Measurements from ENCODE around the gene INSL3. TPM values are rescaled to one million over a fixed set of nuclear protein-coding genes. Genes with fewer than 3 reads are reported as not detected.
A peak's percentile ranks its signal among the peaks of the same experiment; 100 is the strongest.

Gene INSL3
- total RNA-seq, 1 donor from 2014 or later = 0.36 TPM

DNA sequence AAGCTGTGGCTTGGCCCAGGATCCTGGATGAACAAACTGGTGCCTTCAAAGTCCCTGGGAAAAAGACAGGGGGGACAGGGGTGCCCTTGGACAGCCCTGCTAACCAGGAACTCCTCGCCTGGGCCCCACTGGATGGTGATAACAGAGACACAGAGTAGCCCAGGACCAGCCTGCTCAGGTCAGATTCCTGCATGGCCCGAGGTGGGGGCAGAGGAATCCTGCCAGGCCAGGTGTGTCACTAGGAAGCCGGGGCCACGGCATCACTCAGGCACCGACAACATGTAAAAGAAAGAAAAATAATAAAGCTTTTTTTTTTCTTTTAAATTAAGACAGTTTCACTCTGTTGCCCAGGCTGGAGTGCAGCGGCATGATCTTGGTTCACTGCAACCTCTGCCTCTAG lies 32.7 kb upstream of the INSL3 start:
- DNase-seq (ENCODE audit: low spot score) = no peak
- H3K27me3 Mint-ChIP-seq (ENCODE audit: unreplicated experiment) = peaks cover 2% of the 10 kb centered on the region

DNA sequence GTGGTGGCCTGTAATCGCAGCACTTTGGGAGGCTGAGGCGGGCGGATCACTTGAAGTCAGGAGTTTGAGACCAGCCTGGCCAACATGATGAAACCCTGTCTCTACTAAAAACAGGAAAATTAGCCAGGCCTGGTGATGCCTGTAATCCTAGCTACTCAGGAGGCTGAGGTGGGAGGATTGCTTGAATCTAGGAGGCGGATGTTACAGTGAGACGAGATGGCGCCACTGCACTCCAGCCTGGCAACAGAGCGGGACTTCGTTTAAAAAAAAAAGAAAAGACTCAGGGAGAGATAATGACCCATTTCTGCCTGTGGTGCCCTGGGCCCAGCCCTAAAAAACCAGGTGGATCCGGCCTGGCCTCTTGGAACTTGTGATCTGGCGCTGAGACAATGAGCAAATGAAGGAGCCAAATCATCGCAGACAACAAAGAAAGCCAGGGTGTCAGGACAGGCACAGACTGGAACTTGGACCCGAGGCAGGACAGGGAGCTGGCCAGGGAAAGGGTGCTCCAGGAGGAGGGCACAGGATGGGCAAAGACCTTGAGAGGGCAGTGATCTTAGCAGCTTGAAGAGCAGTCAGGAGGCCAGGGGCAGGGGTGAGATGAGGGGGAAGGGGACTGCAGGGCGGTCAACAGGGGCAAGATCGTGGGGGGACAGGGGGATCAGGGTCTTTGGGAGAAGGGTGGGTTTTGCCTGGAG lies 27.4 kb upstream of the INSL3 start:
- no peaks in the 10 kb centered on the region for H3K9me3 Mint-ChIP-seq (ENCODE audit: unreplicated experiment)
- TF ChIP-seq, protein P1, sequence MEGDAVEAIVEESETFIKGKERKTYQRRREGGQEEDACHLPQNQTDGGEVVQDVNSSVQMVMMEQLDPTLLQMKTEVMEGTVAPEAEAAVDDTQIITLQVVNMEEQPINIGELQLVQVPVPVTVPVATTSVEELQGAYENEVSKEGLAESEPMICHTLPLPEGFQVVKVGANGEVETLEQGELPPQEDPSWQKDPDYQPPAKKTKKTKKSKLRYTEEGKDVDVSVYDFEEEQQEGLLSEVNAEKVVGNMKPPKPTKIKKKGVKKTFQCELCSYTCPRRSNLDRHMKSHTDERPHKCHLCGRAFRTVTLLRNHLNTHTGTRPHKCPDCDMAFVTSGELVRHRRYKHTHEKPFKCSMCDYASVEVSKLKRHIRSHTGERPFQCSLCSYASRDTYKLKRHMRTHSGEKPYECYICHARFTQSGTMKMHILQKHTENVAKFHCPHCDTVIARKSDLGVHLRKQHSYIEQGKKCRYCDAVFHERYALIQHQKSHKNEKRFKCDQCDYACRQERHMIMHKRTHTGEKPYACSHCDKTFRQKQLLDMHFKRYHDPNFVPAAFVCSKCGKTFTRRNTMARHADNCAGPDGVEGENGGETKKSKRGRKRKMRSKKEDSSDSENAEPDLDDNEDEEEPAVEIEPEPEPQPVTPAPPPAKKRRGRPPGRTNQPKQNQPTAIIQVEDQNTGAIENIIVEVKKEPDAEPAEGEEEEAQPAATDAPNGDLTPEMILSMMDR (IDR thresholded peaks at IDR 0.05; ENCODE audit: unreplicated experiment) = no peak
- H3K27me3 Mint-ChIP-seq (ENCODE audit: unreplicated experiment) = peaks cover 5% of the 10 kb centered on the region
- H3K36me3 Mint-ChIP-seq (ENCODE audit: low read depth, unreplicated experiment) = no peaks in the 10 kb centered on the region
- peaks cover 8% of the 10 kb centered on the region for H3K4me1 Mint-ChIP-seq (ENCODE audit: unreplicated experiment)
- no peak overlapping the region for H3K4me3 Mint-ChIP-seq (ENCODE audit: unreplicated experiment)
- H3K27ac Mint-ChIP-seq (ENCODE audit: unreplicated experiment) = peak overlapping the region; percentile 81
- no peak for DNase-seq (ENCODE audit: low spot score)

More for the DNA sequence above, 32.7 kb upstream of the INSL3 start:
- Mint-ChIP-seq H3K4me3 (ENCODE audit: unreplicated experiment) (no peak overlapping the region), H3K36me3 (ENCODE audit: low read depth, unreplicated experiment) (no peaks in the 10 kb centered on the region), H3K4me1 (ENCODE audit: unreplicated experiment) (peaks cover 8% of the 10 kb centered on the region), H3K27ac (ENCODE audit: unreplicated experiment) (no peak overlapping the region), H3K9me3 (ENCODE audit: unreplicated experiment) (no peaks in the 10 kb centered on the region)
- TF ChIP-seq, protein P1 (IDR thresholded peaks at IDR 0.05; ENCODE audit: unreplicated experiment) = no peak

DNA sequence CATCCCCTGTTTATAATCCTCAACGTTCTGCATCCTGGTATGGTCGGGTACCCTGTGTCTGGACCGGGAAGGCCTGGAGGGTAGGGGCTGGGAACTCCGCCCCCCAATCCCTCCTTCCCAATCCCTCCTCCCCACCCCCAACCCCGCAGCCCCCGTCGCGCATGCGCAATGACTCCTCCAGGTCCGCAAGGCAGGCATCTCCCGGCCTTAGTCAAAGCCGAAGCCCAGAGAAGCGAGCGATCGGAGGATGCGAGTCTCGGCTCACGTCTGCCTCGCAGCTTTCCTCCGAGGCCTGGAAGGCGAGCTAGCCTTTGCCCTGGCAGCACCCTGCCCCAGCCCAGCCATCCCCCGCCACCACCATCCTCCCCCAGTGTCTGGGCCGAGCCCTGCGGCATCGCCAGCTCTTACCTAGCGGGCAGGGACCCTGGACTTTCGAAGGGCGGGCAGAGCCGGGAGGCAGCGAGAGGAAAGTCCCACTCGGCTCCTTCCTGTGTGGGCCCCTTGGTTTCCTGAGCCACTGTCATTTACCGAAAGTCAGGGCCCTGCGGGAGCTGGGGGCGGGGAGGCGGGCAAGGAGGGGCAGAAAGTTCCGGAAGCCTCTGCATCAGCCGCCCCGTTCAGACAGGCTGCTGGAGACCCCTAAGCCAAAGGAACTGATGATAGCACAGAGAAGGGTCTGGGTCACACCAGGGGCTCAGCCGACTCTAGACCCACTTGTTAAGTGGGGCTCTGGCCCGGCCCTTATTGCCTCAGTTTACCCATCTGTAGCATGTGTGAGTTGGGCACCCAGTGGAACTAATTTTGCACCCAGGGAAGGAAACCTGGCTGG lies 26.4 kb upstream of the INSL3 start, which contains the start of gene JAK3:
Gene JAK3, minus strand, starts transcription at position 445 of the 829 bp plus-strand sequence. CDS start 3,565 bp downstream, outside the sequence.
- Mint-ChIP-seq H3K36me3 (ENCODE audit: low read depth, unreplicated experiment) (peaks cover 3% of the 10 kb centered on the region), H3K4me1 (ENCODE audit: unreplicated experiment) (peaks cover 8% of the 10 kb centered on the region), H3K4me3 (ENCODE audit: unreplicated experiment) (peak within 1 kb of the TSS; percentile 69), H3K27ac (ENCODE audit: unreplicated experiment) (peak within 1 kb of the TSS; percentile 81), H3K27me3 (ENCODE audit: unreplicated experiment) (peaks cover 4% of the 10 kb centered on the region), H3K9me3 (ENCODE audit: unreplicated experiment) (no peaks in the 10 kb centered on the region)
- TF ChIP-seq, protein P1 (IDR thresholded peaks at IDR 0.05; ENCODE audit: unreplicated experiment) = no peak
- DNase-seq (ENCODE audit: low spot score) = peak; percentile 89

DNA sequence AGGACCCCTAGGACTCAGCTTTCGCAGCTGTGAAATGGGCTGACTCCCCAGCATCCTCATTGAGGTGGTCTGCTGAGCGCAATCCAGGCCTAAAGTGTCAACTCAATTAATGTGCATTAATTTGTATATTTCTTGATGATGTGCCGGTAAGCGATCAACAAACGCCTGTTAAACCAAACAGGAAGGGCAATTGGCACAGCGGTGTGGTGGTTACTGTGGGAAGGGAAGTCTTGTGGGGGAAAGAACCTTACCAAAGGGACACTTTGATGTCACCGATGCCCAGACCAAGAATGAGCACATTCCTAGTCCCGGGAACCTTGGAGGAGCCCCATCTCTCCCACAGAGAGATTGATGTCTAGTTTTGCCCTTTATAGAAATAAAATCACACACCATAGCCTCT lies 24.8 kb upstream of the INSL3 start:
- DNase-seq (ENCODE audit: low spot score) = no peak
- H3K27ac Mint-ChIP-seq (ENCODE audit: unreplicated experiment) = no peak overlapping the region
- peaks cover 4% of the 10 kb centered on the region for H3K27me3 Mint-ChIP-seq (ENCODE audit: unreplicated experiment)
- H3K36me3 Mint-ChIP-seq (ENCODE audit: low read depth, unreplicated experiment) = peaks cover 3% of the 10 kb centered on the region
- no peak overlapping the region for H3K4me3 Mint-ChIP-seq (ENCODE audit: unreplicated experiment)
- no peaks in the 10 kb centered on the region for H3K9me3 Mint-ChIP-seq (ENCODE audit: unreplicated experiment)
- TF ChIP-seq, protein P1 (IDR thresholded peaks at IDR 0.05; ENCODE audit: unreplicated experiment) = no peak
- peaks cover 8% of the 10 kb centered on the region for H3K4me1 Mint-ChIP-seq (ENCODE audit: unreplicated experiment)

Data from endothelial cell (in vitro differentiated cells).